GM18867 (cell line): Measurements from ENCODE around the gene GPR15LG.
A peak's percentile ranks its signal among the peaks of the same experiment; 100 is the strongest.
"Not testable (repeated sequence)": the region's sequence is repeated elsewhere in the genome, so short reads cannot be mapped to it uniquely, and the experiment has no call there.

Source experiments
- ATAC-seq: cut with Tn5 transposase; IDR thresholded peaks from one replicate; pipeline ENCODE4 v1.9.1; 2021; ENCODE audit warnings: mild to moderate bottlenecking, moderate library complexity; ENCODE audit not compliant: unreplicated experiment

Gene GPR15LG

GRCh38 chr10:84164442-84164841 is 9.2 kb upstream of the GPR15LG start:
- no peak for ATAC-seq

GRCh38 chr10:84166620-84167288 is 6.8 kb upstream of the GPR15LG start:
- no peak for ATAC-seq

- ATAC-seq, result not testable (repeated sequence)
Measured at GRCh38 chr10:84167289-84167653, 6.3 kb upstream of the GPR15LG start.

- ATAC-seq, result not testable (repeated sequence)
Measured at GRCh38 chr10:84168382-84168781, 5.2 kb upstream of the GPR15LG start.

GRCh38 chr10:84171237-84171636 is 2.4 kb upstream of the GPR15LG start:
- ATAC-seq, result not testable (repeated sequence)

- ATAC-seq, result peak; percentile 22
Measured at GRCh38 chr10:84171700-84172466, 1.7 kb upstream of the GPR15LG start.

- peak; percentile 52 for ATAC-seq
Measured at GRCh38 chr10:84172467-84173356, 889 bp upstream of the GPR15LG start.

GRCh38 chr10:84175436-84175835 is 1.8 kb downstream of the GPR15LG start:
- no peak for ATAC-seq

GRCh38 chr10:84176351-84176750 is 2.8 kb downstream of the GPR15LG start:
- no peak for ATAC-seq

- no peak for ATAC-seq
Measured at GRCh38 chr10:84176836-84177474, 3.4 kb downstream of the GPR15LG start.

- peak; percentile 50 for ATAC-seq
Measured at GRCh38 chr10:84177541-84178141, 4.0 kb downstream of the GPR15LG start.

GRCh38 chr10:84178160-84178609 is 4.6 kb downstream of the GPR15LG start:
- ATAC-seq, result no peak

GRCh38 chr10:84179059-84179710 is 5.6 kb downstream of the GPR15LG start:
- peak; percentile 95 for ATAC-seq

- ATAC-seq, result not testable (repeated sequence)
Measured at GRCh38 chr10:84180386-84180785, 6.8 kb downstream of the GPR15LG start.

- ATAC-seq, result no peak
Measured at GRCh38 chr10:84181631-84182030, 8.0 kb downstream of the GPR15LG start.

GRCh38 chr10:84184517-84184916 is 10.9 kb downstream of the GPR15LG start:
- ATAC-seq, result no peak

GRCh38 chr10:84185526-84186175 is 12.1 kb downstream of the GPR15LG start:
- ATAC-seq, result no peak

GRCh38 chr10:84188815-84189214 is 15.2 kb downstream of the GPR15LG start:
- no peak for ATAC-seq

- ATAC-seq, result no peak
Measured at GRCh38 chr10:84190621-84191020, 17.0 kb downstream of the GPR15LG start.
